Stimulated activated CD4-positive, alpha-beta T cell treated with anti-CD3 and anti-CD28 coated beads, Interleukin-15, amount 100 ng/mL, for 48 hours (primary cell): Measurements from ENCODE around the gene HSPA1L.

Experiments
- DNase-seq, 2 donors: peaks; one replicate each; pipeline ENCODE4 v3.0.0-alpha.2; 2020; ENCODE audit warnings: low read depth in 2 of 2

HSPA1L gene

DNA sequence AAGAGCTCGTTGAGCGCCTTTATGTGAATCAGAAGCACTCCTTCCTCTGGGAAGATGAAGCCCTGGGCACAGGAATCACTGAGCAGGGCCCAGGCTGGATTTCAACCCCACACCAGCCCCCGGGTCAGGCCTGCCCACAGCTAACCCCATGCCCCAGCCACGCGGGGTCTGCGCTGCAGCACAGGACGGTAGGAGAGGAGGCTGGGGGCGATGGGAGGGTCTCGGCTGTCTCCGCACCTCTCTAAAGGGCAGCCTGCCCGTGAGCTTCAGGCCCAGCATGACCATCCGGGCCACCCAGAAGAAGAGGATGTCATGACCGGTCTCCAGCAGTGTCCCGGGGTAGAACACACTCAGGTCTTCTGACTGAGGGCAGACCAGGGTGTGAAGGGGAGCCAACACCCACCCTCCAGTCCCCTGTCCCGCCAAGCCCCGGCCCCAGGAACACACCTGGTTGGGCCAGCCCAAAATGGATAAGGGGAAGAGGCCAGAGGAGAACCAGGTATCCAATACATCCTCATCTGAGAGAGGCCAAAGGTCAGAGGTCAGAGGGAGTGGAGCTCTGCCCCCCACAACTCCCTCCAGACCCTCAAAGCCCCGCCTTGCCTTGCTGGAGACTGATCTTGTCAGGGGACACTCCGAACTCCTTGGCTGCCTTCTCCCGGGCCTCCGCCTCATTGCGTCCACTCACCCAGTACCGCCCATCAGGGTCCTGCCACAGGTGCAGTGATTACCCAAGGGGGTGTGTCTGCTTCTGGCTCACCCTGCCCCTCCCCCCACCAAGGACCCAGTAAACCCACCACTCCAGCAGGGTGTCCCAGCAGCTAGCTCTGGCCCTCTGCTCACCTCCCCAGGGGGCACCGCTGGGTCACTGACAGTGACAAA is 33.6 kb downstream of the HSPA1L start:
- DNase-seq: no peak

DNA sequence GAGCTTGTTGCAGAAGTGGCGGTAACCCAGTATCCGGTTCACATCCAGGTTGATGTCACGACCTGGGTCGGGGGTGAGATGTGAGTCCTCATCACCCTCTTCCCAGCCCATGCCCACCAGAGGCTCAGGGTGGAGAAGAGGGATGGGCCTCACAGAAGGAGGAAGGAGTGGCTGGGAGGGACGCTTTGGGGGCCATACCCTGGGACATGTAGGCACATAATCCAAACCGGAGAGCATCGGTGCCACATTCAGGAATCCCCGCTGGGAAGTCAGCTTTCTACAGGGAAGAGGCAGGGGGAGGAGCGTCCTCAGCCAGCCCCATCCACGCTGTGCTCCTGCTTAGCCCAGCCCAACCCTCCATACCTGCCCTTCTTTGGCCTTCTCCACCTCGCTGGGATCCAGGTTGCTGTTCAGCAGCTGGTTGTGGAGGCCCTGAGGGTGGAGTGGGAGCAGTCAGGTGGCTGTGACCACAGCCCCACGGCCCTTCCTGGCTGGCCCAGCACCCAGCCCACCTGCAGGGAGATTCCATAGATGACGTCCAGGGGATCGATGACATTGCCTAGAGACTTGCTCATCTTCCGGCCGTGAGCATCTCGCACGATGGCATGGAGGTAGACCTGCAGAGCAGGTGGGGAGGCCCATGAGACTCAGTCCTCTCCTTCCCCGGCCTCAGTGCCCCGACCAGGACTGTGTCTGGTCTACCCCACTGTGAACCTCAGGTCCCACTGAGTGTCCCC is 34.4 kb downstream of the HSPA1L start:
- DNase-seq: no peak

DNA sequence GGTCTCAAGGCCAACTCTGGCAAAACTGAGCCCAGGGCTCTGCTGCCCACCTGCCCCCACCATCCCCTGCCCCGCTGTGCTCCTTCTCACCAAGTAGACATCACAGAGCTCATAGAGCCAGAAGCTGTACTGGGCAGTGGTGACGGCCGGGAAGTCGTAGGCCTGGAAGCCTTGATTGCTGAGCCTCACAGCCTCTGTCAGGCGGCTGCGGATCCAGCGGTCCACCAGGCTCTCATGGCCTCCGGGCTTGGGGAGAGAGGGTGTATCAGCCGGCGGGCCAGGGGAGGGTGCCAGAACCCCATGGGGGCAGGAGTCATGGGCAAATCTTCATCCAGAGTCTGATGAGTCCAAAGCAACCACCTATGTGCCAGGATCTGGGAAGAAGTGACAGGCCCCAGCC is 35.2 kb downstream of the HSPA1L start:
- no peak for DNase-seq

DNA sequence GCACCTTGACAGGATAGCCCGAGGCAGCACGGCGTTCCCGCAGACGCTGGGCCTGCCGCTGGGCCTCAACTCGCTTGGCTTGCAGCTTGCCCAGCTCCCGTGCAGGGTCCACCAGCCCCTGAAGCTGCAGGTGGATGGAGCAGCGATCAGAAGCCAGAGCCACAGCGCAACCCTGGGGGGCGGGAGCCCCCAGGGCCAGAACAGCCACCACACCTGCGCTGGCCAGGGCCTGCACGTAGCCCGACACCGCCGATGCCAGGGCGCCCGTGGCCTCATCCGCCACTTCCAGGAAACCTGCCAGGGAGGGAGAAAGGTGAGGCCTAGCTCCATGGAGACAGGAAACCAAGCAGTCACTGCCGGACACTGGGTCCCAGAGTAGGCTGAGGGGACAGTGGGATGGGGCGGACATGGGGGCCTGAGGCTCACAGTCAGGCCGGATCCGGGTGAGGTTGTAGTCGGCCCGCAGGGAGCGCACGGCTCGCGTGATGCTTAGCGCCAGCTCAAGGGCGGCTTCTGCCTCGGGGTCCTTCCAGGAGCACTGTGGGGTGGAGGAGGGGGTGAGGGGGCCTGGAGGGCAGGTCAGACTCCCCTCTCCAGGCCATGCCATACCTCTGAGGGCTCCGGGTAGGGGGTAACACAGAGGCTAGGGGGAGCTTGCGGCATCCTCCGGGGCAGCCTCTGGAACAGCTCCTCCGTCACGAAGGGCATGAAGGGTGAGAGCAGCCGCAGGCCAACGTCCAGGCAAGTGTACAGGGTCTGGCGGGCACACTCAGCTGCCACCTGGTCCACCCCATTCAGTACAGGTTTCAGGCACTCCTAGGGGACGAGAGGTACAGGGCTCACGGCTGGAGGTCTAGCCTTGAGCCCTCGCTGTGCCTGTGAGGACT is 35.8 kb downstream of the HSPA1L start:
- DNase-seq: no peak

DNA sequence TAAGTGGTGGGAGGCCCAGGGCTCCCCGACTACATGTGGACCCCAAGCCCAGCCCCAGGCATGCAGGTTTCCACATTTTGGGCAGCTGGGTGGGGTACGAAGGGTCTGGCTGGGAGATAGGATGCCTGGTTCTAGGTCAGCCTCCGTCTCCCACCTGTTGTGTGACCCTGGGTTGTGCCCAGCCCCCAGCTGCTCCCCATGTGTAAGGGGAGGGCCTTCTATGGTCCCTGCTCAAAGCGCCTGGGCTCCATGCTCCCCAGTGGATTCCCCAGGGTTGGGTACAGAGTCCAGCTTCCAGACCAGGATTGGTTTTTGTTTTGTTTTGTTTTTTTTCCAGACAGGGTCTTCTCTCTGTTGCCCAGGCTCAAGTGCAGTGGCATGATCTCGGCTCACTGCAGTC is 36.9 kb downstream of the HSPA1L start:
- DNase-seq: no peak

DNA sequence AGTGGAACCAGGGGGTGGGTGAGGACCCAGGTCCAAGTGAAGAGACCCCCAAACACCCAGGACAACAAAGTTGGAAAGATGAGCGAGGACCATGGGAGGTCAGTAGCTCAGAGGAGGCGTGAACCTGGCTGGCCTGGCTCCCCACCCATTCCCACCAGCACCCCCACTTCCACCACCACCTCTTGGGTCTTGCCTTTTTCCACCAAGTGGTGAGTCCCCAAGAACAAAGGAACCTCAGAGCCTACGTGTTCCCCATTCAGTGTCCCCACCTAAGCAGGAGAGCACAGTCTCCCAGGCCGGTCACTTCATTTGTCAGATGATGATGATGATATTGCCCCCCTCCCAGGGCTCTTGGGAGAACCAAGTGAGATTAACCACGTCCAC is 37.4 kb downstream of the HSPA1L start:
- no peak for DNase-seq

DNA sequence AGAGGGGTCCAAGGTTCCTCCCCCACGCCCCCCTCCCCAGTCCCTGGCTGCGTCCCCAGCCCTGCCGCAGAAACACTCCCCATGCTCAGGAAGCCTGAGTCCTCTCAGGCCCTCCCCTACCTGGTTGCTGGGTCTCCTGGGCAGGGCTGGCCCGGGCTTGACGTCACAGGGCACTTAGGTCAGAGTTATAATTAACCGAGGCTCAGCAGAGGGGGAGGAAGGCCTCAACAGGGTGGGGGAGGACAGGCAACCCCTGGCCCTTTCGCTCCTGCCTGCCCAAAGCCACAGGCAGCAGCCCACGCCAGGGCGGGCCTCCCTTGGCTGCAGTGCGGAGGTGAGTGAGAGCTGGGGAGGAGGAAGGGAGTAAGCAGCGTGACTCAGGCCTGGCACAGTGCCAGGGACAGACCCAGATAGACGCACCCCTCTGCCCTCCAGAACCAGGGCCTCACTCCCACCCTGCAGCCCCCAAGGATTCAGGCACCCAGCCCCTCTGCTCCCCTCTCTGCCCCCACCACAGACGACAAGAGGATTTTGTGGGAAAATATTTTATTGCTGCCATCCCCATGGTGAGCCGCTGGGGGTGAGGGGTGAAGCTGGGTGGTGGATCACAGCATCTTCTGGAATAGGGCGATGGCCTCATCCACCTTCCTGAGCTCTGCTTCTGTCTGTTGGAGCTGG is 38.0 kb downstream of the HSPA1L start, which contains the start of gene VWA7:
Gene VWA7, minus strand, starts transcription at position 340 of the 678 bp plus-strand sequence. CDS start 549 bp downstream, outside the sequence.
- DNase-seq: peak; percentile 72 to 73

DNA sequence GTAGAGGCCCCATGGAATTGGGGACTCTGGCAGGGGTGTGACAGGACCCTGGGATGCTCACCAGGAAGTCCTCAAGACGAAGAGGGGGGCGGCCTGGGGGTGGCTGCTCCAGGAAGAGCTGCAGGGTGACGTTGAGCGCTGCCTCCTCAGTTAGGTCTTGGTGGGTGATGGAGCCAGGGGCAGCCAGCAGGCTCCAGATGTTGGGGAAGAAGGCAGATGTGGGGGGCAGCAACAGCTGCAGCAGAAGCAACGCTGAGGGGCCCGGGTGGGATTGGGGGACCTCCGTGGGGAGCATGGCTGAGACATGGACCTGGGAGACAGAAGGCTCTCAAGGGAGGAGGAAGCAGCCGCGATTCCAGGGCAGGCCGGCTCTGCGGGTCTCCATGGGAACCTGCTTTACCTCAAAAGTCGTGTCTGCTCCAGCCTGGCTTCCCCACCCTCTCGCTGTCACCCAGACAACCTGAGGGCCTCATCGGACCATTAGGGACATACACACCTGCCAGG is 38.5 kb downstream of the HSPA1L start:
- DNase-seq: no peak

DNA sequence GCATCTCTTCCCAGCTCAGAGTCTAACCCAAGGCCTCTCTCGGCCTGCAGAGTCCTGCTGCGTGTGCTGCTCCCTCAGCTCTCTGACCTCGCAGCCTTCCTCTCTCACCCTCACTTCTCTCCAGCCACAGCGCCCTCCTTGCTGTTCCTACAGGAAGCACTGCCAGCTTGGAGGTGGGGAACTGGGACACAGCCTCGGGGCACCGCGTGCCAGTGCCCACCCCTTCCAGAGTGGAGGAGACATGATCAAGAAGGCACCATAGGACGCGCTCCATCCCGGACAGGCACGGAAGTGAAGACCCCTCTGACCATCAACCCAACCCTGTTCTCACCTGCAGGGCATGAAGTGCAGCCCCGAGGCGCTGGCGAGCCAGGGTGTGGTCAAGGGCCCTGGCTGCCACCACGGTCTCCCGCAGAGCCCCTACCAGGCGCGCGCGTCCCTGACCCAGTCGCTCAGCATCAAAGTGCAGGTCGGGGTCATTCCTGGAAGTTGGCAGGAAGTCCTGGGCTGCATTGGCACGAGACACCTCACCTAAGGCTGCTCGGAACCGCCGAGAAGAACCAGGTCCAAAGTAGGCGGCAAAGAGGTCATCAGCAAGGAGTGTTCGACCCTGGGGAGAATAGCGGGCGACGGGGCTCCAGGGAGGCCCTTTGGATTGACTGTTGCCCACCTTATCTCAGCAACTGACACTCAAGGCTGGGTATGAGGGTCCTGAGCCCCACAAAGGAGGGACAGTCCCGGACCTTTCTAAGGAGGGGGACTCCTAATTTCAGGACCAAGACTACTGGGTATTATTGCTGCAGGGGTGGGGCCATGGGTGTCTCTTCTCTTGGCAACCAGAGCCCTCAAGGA is 39.2 kb downstream of the HSPA1L start:
- DNase-seq: no peak

DNA sequence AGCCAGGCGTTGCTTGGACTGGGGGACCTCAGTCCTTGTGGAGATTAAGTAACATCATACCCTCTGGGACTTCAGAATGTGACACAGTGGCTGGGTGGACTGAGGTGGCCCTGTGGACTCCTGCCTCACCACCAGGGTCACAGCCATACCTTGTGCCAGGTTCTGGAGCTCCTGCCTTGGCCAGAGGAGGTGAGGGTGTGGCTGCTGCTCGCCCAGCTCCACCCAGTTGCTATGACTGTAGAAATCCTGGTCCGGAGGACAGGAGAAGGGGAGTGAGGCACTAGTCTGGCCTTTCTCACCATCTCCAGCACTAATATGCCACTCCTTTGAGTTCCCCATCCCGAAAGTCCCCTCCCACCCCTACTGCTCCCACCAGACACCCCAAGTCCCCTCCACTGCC is 39.9 kb downstream of the HSPA1L start:
- DNase-seq: no peak

DNA sequence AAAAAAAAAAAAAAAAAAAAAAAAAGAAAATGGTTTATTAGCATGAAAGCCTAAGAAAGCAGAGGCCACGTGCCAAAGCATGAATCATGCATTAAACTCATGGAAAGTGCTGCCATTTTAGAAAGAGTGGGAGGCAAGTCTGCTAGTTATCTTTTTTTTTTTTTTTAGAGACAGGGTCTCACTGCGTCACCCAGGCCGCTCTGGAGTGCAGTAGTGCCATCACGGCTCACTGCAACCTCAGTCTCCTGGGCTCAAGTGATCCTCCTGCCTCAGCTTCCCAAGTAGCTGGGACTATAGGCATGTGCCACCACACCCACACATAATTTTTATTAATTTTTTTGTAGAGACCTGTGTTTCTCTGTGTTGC is 43.1 kb downstream of the HSPA1L start:
- DNase-seq: no peak

DNA sequence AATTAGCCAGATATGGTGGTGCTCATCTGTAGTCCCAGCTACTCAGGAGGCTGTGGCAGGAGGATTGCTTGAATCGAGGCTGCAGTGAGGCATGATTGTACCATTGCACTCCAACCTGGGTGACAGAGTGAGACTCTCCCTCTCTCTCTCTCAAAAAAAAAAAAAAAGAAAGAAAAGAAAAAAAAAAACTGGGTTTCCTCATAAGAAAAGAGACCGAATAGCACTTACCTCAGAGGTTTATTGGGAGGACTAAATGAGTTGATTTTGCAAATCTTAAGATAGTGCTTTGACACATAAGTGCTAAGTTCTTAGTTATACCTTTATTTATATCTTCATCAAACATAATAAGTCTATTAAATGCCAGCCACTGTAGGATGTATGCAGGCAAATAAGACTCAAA is 44.2 kb downstream of the HSPA1L start:
- no peak for DNase-seq

DNA sequence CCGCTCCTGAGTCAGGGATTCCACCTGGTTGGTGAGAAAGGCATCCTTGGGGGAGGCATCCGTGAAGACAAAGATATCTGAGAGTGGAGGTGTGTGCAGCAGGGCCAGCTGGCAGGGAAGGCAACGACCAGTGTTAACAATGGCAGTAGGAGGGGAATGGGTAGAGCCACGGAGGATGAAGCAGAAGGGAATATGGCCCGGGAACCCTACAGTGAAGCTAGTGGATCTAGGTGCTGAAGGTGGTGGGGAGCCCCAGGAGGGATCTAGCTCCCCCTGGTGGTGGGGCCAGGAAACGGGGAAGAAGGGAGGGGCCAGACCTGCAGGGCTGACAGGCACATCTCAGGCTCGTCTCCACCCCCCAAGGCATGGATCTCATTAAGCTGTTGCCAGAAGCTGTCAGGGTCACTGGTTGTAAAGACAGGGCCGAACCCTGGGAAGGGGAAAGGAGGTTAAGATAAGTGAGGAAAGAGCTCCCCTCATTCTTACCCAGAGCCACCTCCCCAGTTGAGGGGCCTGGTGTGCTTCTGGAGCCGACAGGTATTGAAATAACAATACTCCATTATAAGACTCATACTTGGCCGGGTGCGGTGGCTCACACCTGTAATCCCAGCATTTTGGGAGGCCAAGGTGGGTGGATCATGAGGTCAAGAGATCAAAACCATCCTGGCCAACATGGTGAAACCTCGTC is 45.3 kb downstream of the HSPA1L start:
- DNase-seq: peak; percentile 64 to 81

DNA sequence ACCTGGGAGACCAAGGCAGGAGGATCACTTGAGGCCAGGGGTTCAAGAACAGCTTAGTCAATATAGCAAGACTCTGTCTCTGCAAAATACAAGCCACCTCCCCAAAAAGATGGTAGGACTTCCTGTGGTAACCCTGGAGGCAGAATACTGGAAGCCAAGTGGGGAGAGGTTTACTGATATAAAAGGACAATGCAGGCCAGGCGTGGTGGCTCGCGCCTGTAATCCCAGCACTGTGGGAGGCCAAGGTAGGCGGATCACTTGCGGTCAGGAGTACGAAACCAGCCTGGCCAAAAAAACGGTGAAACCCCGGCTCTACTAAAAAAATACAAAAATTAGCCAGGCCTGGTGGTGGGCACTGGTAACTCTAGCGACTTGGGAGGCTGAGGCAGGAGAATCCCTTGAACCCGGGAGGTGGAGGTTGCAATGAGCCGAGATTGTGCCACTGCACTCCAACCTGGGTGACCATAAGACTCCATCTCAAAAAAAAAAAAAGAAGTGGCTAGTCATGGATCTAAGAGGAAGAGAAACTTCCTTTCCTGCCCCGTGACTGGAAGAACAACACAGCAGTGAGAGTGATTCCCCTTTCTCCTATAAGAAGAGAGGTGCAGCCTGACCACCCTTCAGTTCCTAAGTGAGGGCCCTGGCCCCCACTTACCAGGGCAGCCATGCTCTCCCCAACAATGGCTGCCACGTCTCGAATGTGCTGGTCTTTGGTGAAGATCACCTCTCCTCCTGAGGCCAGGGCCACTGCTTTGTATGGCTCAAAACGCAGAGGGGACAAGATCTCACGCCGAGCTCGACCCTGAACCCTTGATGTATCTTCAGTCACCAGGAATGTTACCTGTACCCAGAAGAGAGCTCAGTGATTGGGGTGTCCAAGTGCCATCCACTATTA is 46.5 kb downstream of the HSPA1L start:
- no peak for DNase-seq

DNA sequence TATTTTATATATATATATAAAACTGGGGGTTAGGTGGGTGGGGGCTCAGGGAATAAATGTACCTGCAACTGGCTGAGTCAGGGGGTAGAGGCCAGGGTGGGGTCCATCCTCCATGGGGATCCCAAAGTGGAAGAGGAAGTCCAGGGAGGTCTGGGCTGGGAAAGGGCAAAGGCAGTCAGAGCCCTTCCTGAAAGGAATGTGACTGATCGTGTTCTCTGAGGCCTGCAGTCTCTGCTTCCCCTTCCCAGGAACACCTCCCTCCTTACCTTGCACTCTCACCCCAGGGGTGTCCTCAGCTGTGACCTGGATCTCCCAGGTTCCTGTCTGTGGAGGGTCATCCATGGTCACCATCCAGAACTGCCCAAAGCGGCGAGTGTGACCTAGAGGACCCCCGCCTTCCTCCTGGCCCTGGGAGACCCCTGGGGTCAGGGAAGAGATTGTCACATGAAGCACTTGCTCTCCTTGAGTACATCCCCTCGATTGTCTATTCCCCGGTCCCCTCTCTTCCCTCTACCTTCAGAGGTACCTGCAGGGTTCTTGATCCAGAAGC is 47.9 kb downstream of the HSPA1L start:
- no peak for DNase-seq

DNA sequence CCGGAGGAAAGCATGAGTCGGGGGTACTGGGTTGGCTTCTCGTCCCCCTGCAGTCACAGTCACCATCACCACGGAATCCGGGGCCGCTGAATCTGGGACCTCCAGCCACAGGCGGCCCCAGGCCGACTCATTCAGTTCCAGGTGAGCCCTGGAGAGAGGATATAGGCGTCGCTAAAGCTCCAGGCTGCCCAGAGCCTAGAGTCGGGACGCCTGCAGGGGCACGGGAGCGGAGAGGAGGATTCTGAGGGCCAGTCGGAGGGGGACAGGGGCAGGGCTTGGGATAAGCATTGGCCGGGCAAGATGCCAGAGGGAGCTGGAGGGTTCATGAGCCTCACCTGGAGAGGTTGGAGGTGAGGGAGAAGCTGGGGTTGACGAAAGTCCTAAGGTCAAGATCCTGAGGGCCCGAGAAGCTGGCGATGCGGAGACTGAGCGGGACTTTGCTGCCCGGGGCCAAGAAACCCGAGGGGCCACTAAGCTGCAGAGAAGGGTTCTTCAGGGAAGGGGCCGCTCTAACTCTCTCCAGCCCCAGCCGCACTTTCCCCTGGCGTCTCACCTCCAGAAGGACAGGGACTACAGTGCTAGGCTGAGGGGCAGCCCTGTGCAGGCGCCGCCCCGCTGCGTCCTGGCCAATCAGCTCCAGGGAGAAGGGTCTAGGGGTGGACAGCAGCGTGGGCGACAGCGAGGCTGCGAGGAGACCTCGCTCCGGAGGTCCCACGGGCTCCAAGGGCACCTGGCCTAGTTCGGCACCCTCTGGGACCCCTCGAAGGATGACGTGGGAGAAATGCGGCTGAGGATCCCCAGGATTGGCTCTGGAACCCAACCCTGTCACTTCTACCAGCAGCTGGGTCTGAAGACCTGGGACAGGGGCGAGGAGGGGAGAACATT is 48.9 kb downstream of the HSPA1L start:
- no peak for DNase-seq

DNA sequence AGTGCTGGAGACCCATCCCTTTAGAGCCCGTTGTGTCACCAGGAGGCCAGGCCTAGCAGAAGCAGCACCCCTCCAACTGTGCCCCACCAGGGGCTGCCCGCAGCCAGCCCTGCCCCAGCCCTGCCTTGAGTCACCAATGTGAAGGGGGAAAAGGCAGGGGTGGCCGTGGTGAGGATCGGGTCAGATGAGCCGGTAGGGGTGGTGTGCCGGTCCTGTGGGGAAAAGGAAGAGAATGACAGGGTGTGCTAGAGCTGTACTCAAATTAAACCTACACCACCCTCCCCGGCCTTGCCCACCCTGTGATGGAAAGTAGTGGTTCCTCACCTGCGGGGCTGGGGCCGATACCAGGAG is 49.5 kb downstream of the HSPA1L start:
- no peak for DNase-seq

DNA sequence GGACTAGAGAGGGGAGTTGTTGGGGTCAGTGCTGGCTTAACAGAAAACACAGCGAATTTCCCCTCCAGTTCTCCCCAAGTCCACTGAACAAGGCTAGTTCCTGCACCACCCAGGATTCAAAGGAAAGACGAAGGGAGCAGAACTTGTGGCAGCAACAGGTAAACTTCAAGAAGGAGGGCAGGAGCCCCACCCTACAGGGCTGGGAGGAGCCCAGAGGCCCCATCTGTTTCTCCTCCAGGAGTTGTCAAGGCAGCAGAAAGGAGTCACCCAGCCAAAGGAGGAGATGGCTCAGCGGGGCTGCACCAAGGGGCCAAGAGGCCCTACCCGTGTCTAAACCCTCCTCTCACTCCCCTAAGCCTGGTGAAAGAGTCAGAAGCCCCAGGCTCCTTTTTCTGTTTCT is 50.9 kb downstream of the HSPA1L start:
- no peak for DNase-seq
